GM12874 (cell line): ENCODE results near the gene MAP4K4.

Experiments used
- TF ChIP-seq, protein P1 (sequence below): IDR thresholded peaks from 2 replicates; pipeline ENCODE4 v1.5.1; 2011; ENCODE audit warnings: low read depth, mild to moderate bottlenecking, control low read depth, low read length, moderate library complexity; ENCODE audit not compliant: insufficient read depth

Gene MAP4K4

DNA sequence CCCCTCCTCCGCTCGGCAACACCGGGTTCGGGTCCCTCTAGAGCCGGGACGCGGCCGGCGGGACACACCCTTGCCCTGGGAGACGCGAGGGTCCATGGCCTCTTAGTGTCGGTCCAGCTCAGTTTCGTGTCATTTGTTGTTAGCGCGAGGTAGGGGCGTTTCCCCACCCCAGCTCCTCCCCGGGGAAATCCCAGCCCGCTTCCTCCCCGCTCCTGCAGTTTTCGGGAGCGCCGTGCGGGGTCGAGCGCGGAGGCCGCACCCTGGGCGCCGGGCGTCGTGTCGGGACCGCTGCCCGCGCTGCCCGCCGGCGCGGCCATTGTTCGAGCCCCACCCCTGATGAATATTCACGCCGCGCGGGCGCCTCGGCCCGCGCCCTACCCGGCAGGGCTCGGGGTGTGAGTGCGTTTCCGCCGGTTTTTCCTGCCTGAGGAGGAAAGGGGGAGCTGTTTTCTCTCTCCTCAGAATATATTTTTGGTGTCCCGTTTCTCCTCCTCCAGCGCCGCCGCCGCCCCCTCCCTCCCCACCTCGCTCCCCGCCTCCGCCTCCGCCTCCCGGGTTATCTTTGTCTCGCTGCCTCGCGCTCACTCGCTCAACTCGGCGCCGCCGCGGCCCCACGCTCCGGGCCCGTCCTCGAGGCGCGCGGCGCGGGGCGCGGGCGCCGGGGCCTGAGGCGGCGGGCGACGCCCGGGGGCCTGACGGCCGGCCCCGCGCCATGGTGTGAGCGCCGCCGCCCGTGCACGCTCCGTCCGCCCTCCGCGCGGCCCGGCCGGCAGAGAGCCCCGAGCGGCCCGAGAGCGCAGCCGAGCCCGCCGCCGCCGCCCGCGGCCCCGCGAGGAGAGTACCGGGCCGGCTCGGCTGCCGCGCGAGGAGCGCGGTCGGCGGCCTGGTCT lies at the start of gene MAP4K4:
Gene MAP4K4 (plus strand): TSS at position 584 of the 890 bp plus-strand sequence. CDS start 374 bp downstream, outside the sequence.
- TF ChIP-seq, protein P1, sequence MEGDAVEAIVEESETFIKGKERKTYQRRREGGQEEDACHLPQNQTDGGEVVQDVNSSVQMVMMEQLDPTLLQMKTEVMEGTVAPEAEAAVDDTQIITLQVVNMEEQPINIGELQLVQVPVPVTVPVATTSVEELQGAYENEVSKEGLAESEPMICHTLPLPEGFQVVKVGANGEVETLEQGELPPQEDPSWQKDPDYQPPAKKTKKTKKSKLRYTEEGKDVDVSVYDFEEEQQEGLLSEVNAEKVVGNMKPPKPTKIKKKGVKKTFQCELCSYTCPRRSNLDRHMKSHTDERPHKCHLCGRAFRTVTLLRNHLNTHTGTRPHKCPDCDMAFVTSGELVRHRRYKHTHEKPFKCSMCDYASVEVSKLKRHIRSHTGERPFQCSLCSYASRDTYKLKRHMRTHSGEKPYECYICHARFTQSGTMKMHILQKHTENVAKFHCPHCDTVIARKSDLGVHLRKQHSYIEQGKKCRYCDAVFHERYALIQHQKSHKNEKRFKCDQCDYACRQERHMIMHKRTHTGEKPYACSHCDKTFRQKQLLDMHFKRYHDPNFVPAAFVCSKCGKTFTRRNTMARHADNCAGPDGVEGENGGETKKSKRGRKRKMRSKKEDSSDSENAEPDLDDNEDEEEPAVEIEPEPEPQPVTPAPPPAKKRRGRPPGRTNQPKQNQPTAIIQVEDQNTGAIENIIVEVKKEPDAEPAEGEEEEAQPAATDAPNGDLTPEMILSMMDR = no peak

DNA sequence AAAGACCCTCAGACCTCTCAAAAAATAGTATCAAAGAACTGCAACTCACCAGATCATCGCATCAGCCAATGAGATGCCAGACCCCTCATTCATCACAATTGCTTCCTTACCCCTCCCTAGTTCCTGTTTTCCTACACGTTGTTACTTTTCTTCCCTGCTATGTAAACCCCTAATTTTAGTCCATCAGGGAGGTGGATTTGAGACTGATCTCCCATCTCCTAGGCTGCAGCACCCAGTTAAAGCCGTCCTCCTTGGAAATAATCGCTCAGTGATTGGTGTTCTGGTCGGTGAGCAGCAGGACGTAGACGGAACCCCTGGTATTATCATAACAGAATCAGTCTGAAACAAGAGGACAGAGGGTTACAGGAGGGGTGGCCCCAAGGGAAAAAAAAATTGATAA lies 44.0 kb upstream of the MAP4K4 start:
- TF ChIP-seq, protein P1 = no peak

DNA sequence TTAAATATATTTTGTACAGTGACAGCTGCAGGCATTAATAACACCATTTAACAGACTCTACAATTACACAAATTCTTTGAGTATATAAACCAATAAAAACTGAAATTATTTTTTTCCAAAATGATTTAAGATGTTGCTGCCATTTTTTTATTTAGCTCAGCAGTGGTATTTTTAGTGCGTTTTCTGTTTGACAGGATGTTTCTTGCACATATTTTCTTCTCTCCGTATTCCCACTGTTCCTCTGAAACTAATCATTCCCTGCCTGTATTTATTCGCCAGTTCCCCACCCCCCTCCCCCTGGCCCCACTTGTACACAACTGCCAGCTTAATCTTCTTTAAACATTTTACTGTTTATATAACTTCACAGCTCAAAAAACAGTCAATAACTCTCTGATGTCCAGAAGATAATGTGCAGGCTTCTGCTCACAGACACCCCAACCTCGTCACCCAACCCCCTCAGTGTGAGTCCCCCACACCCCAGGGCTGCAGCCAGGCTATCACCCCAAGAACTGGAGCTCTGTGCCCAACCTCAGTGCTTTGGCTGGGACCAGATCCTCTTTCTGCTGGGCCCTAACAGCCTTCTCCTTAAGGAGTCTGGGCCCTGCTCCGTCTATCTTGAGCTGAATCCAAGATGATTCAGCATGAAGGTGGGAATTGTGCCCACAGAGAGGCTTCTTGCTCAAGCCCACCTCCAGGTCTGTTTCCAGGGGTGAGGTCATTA lies 41.6 kb upstream of the MAP4K4 start:
- TF ChIP-seq, protein P1 = no peak

DNA sequence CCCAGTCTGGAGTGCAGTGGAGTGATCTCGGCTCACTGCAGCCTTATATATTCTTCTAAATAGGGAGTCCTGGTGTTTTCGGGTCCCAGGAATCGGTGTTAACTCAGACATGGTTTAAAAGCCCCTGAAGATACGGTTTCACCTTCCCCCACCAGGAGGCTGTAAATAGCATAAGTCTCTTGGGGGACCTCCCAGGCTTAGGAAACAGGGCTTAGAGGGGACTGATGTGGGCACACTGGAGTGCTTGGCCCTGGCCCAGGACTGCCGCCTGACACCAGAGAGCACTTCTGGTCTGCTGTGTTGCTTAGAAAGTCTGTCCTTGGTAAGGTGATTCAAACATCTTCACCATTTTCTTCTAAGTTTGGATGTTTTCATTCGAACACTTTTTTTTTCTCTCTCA lies 39.7 kb upstream of the MAP4K4 start:
- TF ChIP-seq, protein P1 = no peak

DNA sequence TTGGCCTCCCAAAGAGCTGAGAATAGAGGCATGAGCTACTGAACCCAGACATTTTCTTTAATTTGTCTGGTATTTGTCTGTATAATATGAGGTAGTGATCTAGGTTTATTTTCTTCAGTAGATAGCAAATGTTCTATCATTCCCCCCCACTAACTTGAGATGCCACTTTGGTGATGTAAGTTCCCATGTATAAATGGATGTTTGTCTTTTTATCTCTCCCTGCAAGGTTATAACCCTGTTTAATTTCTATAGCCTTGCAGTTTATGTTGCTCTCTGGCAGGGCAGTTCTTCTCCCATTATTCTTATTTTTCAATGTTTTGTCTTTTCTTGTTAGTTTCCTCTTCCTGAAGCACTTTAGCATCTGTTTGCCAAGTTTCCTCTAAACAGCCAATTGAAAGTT lies 39.1 kb upstream of the MAP4K4 start:
- TF ChIP-seq, protein P1 = no peak

DNA sequence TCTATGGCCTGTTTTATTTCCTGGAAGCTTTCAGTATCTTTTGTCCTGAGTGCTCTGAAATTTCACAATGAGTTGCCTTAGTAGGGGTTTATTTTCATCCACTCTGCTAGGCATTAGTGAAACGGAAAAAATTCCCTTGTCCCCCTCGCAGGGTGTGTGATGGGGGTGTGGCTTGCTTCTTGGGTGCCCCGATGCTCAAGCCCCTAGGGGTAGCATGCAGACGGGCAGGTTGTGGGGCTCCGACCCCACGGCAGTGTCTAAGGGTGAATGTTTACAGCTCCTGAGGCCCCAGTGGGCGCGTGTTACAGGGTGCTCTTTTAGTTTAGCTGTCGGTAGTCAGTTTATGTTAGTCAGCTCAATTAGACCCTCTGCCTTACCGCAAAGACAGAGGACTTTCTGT lies 32.2 kb upstream of the MAP4K4 start:
- TF ChIP-seq, protein P1 = no peak

DNA sequence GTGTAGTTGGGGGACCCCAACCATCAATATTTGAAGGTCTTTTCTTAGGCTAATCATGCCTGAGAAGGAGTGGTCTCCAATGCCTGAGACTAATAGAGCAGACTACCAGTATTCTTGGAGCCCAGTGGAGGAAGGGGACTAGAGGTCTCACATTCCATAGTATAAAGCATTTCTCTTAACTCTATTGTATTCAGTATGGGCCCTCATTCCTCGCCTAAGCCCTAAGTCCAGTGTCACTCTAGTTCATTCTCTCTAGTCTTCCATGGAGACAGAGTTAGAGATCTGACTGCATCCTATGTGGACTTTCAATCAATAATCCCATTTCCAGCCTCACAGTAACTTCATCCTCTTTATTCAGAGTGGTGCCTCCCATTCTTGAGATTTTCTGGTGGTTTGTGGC lies 29.7 kb upstream of the MAP4K4 start:
- TF ChIP-seq, protein P1 = no peak
